H1 (cell line): ENCODE results near the gene TRHDE.

Experiments used
- CREB1 ChIP-seq: IDR thresholded peaks from 2 replicates; pipeline ENCODE4 v1.6.1; 2012; ENCODE audit warnings: inconsistent platforms
- MAFK ChIP-seq: IDR thresholded peaks from 2 replicates; pipeline ENCODE4 v1.6.1; 2012; ENCODE audit warnings: low read depth, mild to moderate bottlenecking, improper control_type of control experiment, low read length

- TF ChIP-seq CREB1 (no peak), MAFK (no peak)
Measured at GRCh38 chr12:72717036-72717435, 444.9 kb downstream of the TRHDE start.
